GM12878 (cell line): ENCODE data around the gene METTL27.

ENCODE experiments used
- ASH2L ChIP-seq: fragments of 300-600, 200-600 bp; sonication (generic); IDR thresholded peaks from 2 replicates; pipeline ENCODE4 v1.6.1; 2017; ENCODE audit warnings: low read depth, mild to moderate bottlenecking, borderline replicate concordance
- CBFB ChIP-seq: IDR thresholded peaks from 2 replicates; pipeline ENCODE4 v1.6.1; 2016; ENCODE audit warnings: antibody characterized with exemption, low read depth
- EZH2 ChIP-seq: IDR thresholded peaks from 2 replicates; pipeline ENCODE4 v1.6.1; 2012; ENCODE audit warnings: low read depth, mild to moderate bottlenecking, control low read depth, inconsistent platforms, low read length, borderline replicate concordance; ENCODE audit not compliant: control insufficient read depth
- RBBP5 ChIP-seq: fragments of 200-600 bp; sonication (generic); conservative IDR thresholded peaks from 2 replicates; pipeline ENCODE4 v1.6.1; 2016
- TF ChIP-seq, protein P1 (sequence below): IDR thresholded peaks from 2 replicates; pipeline ENCODE4 v1.6.1; 2011; ENCODE audit warnings: low read depth, low read length, improper control_type of control experiment, borderline replicate concordance
- TF ChIP-seq, protein P2 (sequence below), 3 experiments: IDR thresholded peaks in 2 of 3; conservative IDR thresholded peaks in 1 of 3; 2 replicates each; pipeline ENCODE4 v1.5.1; 2011; ENCODE audit warnings: low read depth in 3 of 3, low read length in 3 of 3, mild to moderate bottlenecking in 3 of 3, control low read depth in 2 of 3, moderate library complexity in 2 of 3, inconsistent platforms in 1 of 3, mixed read lengths in 1 of 3; ENCODE audit not compliant: control insufficient read depth in 2 of 3, insufficient read depth in 1 of 3; ENCODE audit errors: extremely low read depth in 1 of 3

- no peak for TF ChIP-seq EZH2
- no peak for TF ChIP-seq RBBP5
- TF ChIP-seq, protein P1, sequence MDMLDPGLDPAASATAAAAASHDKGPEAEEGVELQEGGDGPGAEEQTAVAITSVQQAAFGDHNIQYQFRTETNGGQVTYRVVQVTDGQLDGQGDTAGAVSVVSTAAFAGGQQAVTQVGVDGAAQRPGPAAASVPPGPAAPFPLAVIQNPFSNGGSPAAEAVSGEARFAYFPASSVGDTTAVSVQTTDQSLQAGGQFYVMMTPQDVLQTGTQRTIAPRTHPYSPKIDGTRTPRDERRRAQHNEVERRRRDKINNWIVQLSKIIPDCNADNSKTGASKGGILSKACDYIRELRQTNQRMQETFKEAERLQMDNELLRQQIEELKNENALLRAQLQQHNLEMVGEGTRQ, result no peak
- no peak for TF ChIP-seq ASH2L
- TF ChIP-seq, protein P2, sequence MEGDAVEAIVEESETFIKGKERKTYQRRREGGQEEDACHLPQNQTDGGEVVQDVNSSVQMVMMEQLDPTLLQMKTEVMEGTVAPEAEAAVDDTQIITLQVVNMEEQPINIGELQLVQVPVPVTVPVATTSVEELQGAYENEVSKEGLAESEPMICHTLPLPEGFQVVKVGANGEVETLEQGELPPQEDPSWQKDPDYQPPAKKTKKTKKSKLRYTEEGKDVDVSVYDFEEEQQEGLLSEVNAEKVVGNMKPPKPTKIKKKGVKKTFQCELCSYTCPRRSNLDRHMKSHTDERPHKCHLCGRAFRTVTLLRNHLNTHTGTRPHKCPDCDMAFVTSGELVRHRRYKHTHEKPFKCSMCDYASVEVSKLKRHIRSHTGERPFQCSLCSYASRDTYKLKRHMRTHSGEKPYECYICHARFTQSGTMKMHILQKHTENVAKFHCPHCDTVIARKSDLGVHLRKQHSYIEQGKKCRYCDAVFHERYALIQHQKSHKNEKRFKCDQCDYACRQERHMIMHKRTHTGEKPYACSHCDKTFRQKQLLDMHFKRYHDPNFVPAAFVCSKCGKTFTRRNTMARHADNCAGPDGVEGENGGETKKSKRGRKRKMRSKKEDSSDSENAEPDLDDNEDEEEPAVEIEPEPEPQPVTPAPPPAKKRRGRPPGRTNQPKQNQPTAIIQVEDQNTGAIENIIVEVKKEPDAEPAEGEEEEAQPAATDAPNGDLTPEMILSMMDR (IDR thresholded peaks at IDR 0.05 in 2 of 3, conservative IDR thresholded peaks at IDR 0.05 in 1 of 3; ENCODE audit: control insufficient read depth in 2 of 3, extremely low read depth in 1 of 3, insufficient read depth in 1 of 3, low read depth in 3 of 3, low read length in 3 of 3), result no peak
- TF ChIP-seq CBFB, result no peak
Observed at GRCh38 chr7:73842067-73842976, at the start of gene METTL27.
